Measurements from ENCODE around the gene C1QTNF1.

C1QTNF1 gene

DNA sequence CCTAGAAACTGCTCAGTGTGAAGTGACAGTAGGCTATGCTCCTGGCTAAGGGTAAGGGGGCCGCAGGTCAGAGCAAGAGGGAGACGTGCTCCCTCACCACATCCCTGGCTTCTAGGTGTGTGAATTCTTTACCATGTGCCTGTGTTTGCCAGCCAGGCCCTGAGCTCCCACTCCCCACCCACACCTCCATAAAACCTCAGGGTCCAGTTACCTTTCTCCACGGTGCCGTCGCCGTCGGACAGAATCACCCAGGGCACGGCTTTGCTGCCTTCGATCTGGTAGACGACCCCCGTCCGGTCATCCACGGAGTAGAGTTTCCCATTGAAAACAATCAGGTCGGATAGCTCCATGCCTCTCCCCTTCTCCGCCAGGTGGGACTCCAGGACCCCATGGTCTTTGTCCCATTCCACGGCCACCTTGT is 27.2 kb upstream of the C1QTNF1 start:
- CTCF ChIA-PET: interaction anchor here (1.3 to 2.6 kb wide), 3 partner anchors 11 to 46 kb away, joined by 3 to 9 read pairs (median 4); no protein-coding TSS in a partner anchor
- TF ChIP-seq, protein P1, sequence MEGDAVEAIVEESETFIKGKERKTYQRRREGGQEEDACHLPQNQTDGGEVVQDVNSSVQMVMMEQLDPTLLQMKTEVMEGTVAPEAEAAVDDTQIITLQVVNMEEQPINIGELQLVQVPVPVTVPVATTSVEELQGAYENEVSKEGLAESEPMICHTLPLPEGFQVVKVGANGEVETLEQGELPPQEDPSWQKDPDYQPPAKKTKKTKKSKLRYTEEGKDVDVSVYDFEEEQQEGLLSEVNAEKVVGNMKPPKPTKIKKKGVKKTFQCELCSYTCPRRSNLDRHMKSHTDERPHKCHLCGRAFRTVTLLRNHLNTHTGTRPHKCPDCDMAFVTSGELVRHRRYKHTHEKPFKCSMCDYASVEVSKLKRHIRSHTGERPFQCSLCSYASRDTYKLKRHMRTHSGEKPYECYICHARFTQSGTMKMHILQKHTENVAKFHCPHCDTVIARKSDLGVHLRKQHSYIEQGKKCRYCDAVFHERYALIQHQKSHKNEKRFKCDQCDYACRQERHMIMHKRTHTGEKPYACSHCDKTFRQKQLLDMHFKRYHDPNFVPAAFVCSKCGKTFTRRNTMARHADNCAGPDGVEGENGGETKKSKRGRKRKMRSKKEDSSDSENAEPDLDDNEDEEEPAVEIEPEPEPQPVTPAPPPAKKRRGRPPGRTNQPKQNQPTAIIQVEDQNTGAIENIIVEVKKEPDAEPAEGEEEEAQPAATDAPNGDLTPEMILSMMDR (IDR thresholded peaks at IDR 0.05; ENCODE audit: control extremely low read depth, extremely low read depth, low read depth, missing control alignments): no peak
- DNase-seq (ENCODE audit: extremely low spot score): no peak
- POLR2A ChIA-PET: no interaction called here

DNA sequence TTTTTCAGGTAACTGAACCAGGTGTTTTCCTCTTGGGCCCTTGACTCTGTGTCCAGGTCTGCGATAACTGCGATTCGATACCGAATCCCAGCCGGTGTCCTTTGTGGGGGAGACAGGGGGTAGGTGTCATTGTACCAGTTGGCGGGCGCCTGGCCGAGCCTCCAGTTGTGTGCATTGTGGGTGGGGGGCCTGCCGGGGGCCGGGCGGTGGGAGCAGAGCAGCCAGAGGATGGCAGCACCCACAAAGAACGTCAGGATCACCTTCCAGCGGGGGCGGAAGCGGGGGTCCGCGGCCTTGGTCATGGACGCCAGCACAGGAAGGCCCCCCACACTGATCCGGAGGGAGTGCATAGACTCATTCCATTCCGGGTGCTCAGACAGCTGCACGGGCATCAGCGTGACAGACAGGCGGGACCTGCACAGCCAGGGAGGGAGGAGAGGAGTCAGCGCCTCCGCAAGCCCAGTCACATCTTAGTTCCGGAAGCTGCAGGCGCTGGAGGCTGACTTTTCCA is 26.7 kb upstream of the C1QTNF1 start:
- POLR2A ChIA-PET: no interaction called here
- DNase-seq (ENCODE audit: extremely low spot score): no peak
- CTCF ChIA-PET: interaction anchor here (1.8 kb wide), 1 partner anchor 12 kb away, joined by 4 read pairs; no protein-coding TSS in a partner anchor
- TF ChIP-seq, protein P1 (IDR thresholded peaks at IDR 0.05; ENCODE audit: control extremely low read depth, extremely low read depth, low read depth, missing control alignments): no peak

DNA sequence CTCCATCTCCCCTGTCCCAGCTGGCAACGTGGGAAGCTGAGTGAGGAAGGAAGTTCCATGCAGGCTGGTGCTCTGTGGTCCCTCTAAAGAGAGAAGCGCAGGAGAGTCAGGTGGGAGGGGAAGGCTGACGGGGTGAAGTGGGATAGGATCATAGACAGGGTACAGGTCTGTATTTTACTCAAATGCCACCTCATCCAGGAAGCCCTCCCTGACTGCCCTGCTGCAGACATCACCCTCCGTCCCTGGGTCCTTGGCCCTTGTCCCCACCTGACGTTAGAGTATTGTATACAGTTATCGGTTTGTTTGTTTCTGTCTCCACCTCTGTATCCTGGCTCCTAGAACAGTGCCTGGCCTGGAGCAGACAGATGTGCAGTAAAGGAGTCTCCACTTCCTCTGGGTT is 26.1 kb upstream of the C1QTNF1 start:
- no peak for DNase-seq (ENCODE audit: extremely low spot score)
- TF ChIP-seq, protein P1 (IDR thresholded peaks at IDR 0.05; ENCODE audit: control extremely low read depth, extremely low read depth, low read depth, missing control alignments): no peak
- CTCF ChIA-PET: no interaction called here
- POLR2A ChIA-PET: no interaction called here

DNA sequence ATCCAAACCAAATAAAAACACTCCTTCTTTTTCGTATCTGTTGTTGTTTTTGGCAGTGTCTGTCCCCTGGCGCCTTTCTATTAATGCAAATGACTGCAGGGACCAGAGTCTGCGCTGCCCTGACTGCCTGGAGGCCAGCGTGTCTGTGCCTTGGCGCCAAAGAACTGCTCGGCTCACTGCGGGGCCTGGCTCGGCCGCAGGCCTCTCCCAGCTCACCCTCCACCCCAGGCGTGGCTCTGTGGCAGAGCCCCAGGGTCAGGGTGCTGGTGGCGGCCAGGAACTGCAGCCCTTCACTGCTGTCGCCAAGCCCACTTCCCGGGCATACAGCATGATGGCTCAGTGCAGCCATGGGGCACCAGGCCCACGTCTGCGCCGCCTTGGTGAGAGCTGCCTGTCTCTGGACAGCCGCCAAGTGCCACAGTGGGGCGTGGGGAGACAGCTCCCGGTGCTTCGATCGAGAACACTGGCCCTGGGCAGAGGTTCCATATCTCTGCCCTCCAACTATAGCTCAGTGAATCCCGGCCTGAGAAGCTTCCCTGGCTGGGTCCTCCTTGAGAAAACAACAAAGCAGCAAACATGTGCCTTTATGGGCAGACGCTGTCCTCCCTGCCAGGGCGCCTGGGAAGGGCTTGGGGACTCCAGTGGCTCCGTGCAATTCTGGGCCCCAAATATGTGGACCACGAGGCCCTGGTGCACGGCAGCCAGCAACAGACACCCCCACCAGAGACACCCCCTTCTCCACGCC is 25.5 kb upstream of the C1QTNF1 start:
- no peak for DNase-seq (ENCODE audit: extremely low spot score)
- CTCF ChIA-PET: interaction anchor here (0.6 kb wide), 1 partner anchor 12 kb away, joined by 3 read pairs; no protein-coding TSS in a partner anchor
- POLR2A ChIA-PET: no interaction called here
- TF ChIP-seq, protein P1 (IDR thresholded peaks at IDR 0.05; ENCODE audit: control extremely low read depth, extremely low read depth, low read depth, missing control alignments): no peak

DNA sequence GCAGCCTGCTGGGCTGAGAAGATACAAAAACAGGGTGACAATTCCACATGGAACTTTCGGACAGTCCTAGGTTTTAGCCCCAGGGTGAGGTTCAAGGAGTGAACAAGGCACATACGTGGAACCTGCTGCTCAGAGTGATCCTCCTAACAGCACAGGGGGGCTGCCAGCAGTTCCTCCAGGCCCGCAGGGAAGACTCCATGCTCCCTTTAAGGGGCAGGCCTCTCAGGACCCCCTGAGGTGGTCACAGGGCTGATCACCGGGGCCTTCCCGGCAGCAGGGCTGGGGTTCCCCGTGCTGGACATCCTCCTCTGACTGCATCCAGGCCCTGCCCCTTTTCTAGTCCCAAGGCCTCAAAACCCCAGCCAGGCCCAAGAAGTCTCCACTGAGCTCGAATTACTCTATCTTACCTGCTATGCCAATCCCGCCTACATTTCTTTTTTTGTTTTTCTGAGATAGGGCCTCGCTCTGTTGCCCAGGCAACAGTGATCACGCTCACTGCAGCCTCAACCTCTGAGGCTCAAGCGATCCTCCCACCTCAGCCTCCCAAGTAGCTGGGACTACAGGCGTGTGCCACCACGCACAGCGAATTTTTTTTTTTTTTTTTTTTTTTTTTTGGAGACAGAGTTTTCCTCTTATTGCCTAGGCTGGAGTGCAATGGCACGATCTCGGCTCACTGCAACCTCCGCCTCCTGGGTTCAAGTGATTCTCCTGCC is 24.8 kb upstream of the C1QTNF1 start:
- POLR2A ChIA-PET: interaction anchor here (0.7 kb wide), 1 partner anchor 95 kb away, joined by 11 read pairs; no protein-coding TSS in a partner anchor
- TF ChIP-seq, protein P1 (IDR thresholded peaks at IDR 0.05; ENCODE audit: control extremely low read depth, extremely low read depth, low read depth, missing control alignments): no peak
- CTCF ChIA-PET: interaction anchor here (2.2 kb wide), 1 partner anchor 28 kb away, joined by 9 read pairs; no protein-coding TSS in a partner anchor
- no peak for DNase-seq (ENCODE audit: extremely low spot score)

DNA sequence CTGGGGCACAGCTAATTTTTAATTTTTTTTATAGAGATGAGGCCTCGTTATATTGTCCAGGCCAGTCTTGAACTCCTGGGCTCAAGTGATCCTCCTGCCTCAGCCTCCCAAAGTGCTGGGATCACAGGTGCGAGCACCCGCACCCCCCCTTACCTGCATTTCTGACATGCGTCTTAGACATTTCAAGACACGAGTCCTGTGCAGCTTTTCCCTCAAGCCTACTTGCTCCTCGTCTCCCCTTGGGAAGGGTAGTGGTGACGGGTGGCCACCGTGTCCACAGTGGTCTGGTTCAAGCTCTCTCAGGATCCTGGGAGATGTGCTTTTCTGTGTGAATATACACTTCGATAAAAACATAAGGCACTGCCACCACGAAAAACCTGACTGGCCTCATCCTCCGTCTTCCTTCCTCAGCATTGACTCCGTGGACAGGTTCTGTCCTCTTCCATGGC is 24.0 kb upstream of the C1QTNF1 start:
- ChIA-PET POLR2A (interaction anchor here (0.7 kb wide), 1 partner anchor 95 kb away, joined by 11 read pairs; no protein-coding TSS in a partner anchor), CTCF (interaction anchor here (2.2 kb wide), 1 partner anchor 28 kb away, joined by 9 read pairs; no protein-coding TSS in a partner anchor)
- no peak for DNase-seq (ENCODE audit: extremely low spot score)
- TF ChIP-seq, protein P1 (IDR thresholded peaks at IDR 0.05; ENCODE audit: control extremely low read depth, extremely low read depth, low read depth, missing control alignments): no peak
